Measurements from ENCODE around the gene SCG5. TPM values are rescaled to one million over a fixed set of nuclear protein-coding genes. Genes with fewer than 3 reads are reported as not detected.

The SCG5 gene
- polyA plus RNA-seq, 1 experiment, result 44.4 TPM

DNA sequence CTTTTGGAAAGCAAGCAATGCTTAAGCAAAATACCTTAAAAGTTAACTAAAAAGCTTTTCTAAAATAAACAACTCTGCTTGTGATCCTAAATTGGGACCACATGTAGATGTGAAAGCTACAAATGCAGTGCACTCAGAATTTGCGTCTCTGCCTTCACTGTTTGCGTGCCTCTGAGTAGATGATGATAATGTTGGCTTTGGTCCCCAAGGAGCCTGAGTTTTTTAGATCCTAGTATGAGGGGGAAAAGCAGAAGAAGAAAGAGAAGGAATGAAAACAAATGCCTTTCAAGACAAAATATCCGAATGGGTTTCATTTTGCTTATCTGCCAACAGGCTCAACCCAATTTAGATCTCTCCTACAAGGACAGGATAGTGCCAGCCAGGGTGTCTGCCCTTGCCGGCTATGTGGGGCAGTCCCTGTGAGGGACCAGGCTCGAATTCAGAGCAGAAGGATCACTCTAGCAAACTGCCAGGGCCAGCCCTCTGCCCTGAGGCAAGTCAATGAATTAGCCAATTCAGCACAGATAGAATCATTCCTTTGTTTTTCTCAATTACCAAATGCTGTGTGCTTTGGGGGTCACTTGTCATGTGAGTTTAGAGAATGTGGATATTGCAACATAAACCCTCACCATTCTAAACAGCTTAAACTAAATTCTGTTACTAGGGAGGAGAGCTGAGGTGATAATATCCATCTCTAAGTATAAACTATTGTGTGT, 28.5 kb downstream of the SCG5 start:
- TF ChIP-seq, protein P1, sequence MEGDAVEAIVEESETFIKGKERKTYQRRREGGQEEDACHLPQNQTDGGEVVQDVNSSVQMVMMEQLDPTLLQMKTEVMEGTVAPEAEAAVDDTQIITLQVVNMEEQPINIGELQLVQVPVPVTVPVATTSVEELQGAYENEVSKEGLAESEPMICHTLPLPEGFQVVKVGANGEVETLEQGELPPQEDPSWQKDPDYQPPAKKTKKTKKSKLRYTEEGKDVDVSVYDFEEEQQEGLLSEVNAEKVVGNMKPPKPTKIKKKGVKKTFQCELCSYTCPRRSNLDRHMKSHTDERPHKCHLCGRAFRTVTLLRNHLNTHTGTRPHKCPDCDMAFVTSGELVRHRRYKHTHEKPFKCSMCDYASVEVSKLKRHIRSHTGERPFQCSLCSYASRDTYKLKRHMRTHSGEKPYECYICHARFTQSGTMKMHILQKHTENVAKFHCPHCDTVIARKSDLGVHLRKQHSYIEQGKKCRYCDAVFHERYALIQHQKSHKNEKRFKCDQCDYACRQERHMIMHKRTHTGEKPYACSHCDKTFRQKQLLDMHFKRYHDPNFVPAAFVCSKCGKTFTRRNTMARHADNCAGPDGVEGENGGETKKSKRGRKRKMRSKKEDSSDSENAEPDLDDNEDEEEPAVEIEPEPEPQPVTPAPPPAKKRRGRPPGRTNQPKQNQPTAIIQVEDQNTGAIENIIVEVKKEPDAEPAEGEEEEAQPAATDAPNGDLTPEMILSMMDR (IDR thresholded peaks at IDR 0.05; ENCODE audit: low read depth, low read length), result no peak
- Histone ChIP-seq H3K27me3 (ENCODE audit: control insufficient read depth, insufficient read depth, low read length) (no peaks in the 10 kb centered on the region), H3K4me3 (ENCODE audit: low read depth, low read length) (no peak overlapping the region), H3K27ac (ENCODE audit: low read depth, low read length) (no peak overlapping the region), H3K9me3 (ENCODE audit: control insufficient read depth, insufficient read depth, low read length) (peaks cover 3% of the 10 kb centered on the region; the same call in 1 of the 2 replicates)
- CTCF ChIA-PET, result interaction anchor here (0.7 to 2.5 kb wide), 7 partner anchors 8 to 462 kb away, joined by 3 to 15 read pairs (median 5); no protein-coding TSS in a partner anchor
- no peak for DNase-seq (ENCODE audit: low read depth, low spot score)
- POLR2A ChIA-PET, result interaction anchor here (0.7 to 1.1 kb wide), 3 partner anchors 13 to 310 kb away, joined by 3 to 4 read pairs (median 3); no protein-coding TSS in a partner anchor

DNA sequence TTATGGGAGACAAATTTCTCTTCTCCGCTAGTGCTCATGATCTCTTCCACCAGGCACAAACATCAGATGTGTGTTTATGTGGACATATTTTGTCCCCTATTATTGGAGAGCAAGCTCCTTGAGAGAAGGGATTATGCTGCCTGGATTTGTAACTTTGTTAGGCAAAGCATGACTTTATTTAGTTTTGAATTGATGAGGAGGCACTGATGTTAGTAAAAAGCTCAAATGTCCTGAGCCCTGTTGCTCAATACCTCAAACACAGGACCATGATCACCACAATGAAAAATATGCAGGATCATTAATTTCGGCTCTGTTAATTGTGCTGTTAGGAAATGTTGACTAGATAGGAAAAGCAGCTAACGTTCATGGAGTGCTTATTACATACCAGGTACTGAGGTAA, 29.1 kb downstream of the SCG5 start:
- CTCF ChIA-PET, result interaction anchor here (0.7 to 2.5 kb wide), 4 partner anchors 8 to 462 kb away, joined by 3 to 15 read pairs (median 6); no protein-coding TSS in a partner anchor
- Histone ChIP-seq H3K27ac (ENCODE audit: low read depth, low read length) (no peak overlapping the region), H3K27me3 (ENCODE audit: control insufficient read depth, insufficient read depth, low read length) (no peaks in the 10 kb centered on the region), H3K4me3 (ENCODE audit: low read depth, low read length) (no peak overlapping the region), H3K9me3 (ENCODE audit: control insufficient read depth, insufficient read depth, low read length) (peaks cover 3% of the 10 kb centered on the region; the same call in 1 of the 2 replicates)
- no peak for DNase-seq (ENCODE audit: low read depth, low spot score)
- TF ChIP-seq, protein P1 (IDR thresholded peaks at IDR 0.05; ENCODE audit: low read depth, low read length), result no peak
- POLR2A ChIA-PET, result interaction anchor here (0.9 kb wide), 1 partner anchor 46 kb away, joined by 3 read pairs; no protein-coding TSS in a partner anchor

DNA sequence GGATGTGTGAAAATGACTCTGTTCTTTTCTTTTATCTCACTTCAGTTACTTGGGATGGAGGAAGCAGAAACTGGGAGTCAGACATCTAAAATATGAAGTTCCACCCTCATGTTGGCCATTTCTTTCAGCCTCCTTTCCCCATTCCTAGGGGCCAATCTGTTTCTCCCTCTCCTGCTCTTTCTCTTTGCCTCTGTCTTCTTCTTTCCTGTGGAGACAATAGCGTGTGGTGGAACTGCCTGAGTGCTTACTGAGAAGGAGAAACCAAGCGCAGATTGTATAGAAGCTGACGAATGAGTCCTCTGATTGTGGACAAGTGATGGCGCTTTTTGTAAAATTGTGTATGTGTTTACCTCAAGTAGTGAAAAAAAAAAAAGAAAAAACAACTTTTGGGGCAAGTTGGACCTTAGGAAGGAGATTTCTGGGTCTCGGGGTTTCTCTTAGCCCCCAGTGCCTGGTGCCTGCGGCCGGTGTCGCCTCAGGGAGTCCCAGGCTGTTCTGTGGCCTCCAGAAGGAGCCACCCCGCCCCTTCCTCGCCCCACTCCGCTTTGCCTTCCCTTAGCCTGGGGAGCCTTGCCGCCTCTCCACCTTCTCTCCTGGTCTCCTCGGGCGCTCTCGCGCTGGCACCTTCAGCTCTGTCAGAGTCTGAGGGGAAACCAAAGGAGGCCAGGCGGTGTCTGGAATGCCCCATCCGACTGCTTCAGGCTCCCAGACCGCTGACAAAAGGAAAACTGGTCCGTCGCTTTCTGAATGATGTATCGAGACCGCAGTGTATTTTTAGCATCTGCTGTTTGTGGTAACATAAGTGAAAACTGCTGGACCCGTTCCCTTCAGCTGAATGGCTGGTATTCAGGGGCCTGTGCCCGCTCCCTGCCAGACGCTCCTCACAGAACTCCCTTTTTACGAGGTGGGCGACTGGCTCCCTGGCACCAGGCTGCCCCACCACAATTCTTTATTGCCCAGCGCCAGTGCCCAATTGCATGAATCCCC, 30.1 kb downstream of the SCG5 start:
- ChIA-PET POLR2A (no interaction called here), CTCF (interaction anchor here (0.7 to 2.5 kb wide), 4 partner anchors 9 to 461 kb away, joined by 4 to 15 read pairs (median 6); no protein-coding TSS in a partner anchor)
- Histone ChIP-seq H3K27ac (ENCODE audit: low read depth, low read length) (no peak overlapping the region), H3K27me3 (ENCODE audit: control insufficient read depth, insufficient read depth, low read length) (no peaks in the 10 kb centered on the region), H3K4me3 (ENCODE audit: low read depth, low read length) (no peak overlapping the region), H3K9me3 (ENCODE audit: control insufficient read depth, insufficient read depth, low read length) (peaks cover 3% of the 10 kb centered on the region; the same call in 1 of the 2 replicates)
- TF ChIP-seq, protein P1 (IDR thresholded peaks at IDR 0.05; ENCODE audit: low read depth, low read length), result no peak
- DNase-seq (ENCODE audit: low read depth, low spot score), result no peak

DNA sequence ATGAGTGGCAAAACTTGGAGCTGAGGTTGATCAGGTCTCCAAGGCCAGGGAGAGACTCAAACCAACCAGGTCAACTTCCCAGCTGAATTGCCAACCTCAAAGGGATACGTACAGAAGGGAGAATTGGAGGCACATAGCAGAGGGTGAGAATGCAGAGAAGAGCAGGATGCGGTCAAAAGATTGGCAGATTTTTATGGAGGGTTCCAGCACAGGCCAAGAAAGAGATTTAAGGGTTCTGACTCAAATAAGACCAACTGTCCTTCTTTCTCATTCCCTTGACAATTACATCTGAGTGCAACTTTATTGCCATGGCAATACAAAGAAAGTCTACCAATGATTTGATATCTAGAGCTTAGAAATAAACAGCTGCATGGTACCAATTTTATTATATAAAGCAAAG, 33.2 kb downstream of the SCG5 start:
- ChIA-PET POLR2A (no interaction called here), CTCF (interaction anchor here (1.0 kb wide), 1 partner anchor 12 kb away, joined by 7 read pairs; no protein-coding TSS in a partner anchor)
- no peaks in the 10 kb centered on the region for H3K27me3 ChIP-seq (ENCODE audit: control insufficient read depth, insufficient read depth, low read length)
- TF ChIP-seq, protein P1 (IDR thresholded peaks at IDR 0.05; ENCODE audit: low read depth, low read length), result no peak
- no peak overlapping the region for H3K4me3 ChIP-seq (ENCODE audit: low read depth, low read length)
- DNase-seq (ENCODE audit: low read depth, low spot score), result no peak
- peaks cover 3% of the 10 kb centered on the region; the same call in 1 of the 2 replicates for H3K9me3 ChIP-seq (ENCODE audit: control insufficient read depth, insufficient read depth, low read length)
- H3K27ac ChIP-seq (ENCODE audit: low read depth, low read length), result no peak overlapping the region

Measured in AG04450 (cell line).